Measurements from ENCODE around the gene CCL5.

- TF ChIP-seq CTCF (IDR thresholded peaks at IDR 0.05; ENCODE audit: poor library complexity, severe bottlenecking) = no peak
- no peak for TF ChIP-seq EZH2 (IDR thresholded peaks at IDR 0.05; ENCODE audit: borderline replicate concordance, insufficient read depth, low read length, poor library complexity, severe bottlenecking)
- TF ChIP-seq POLR2AphosphoS5 (IDR thresholded peaks at IDR 0.05) = no peak
- TF ChIP-seq MXI1 (conservative IDR thresholded peaks at IDR 0.05; ENCODE audit: poor library complexity, severe bottlenecking) = no peak
- TF ChIP-seq RAD21 (conservative IDR thresholded peaks at IDR 0.05) = no peak
- no peak for TF ChIP-seq TAF1 (IDR thresholded peaks at IDR 0.05; ENCODE audit: low read depth)
- TF ChIP-seq REST (IDR thresholded peaks at IDR 0.05; ENCODE audit: borderline replicate concordance) = no peak
Observed at GRCh38 chr17:35900280-35900679, 20.1 kb upstream of the CCL5 start.
